OCI-LY1 (cell line): Measurements from ENCODE around the gene TTLL3.

Experiments used
- H2AFZ ChIP-seq: fragments of 200-600 bp; sonication (generic), shearing (Covaris generic); 2 replicates; pipeline ENCODE4 v1.6.0; 2014; ENCODE audit warnings: antibody characterized with exemption, mild to moderate bottlenecking, low read length
- H3F3A ChIP-seq: fragments of 200-600 bp; sonication (generic), shearing (Covaris generic); 2 replicates; pipeline ENCODE4 v1.6.0; 2014; ENCODE audit warnings: mild to moderate bottlenecking, antibody characterized with exemption, low read length, moderate library complexity; ENCODE audit not compliant: insufficient read depth
- H3K27ac ChIP-seq: fragments of 200-600 bp; sonication (generic); 2 replicates; pipeline ENCODE4 v1.5.1; 2014; ENCODE audit warnings: low read length, mixed run types, mild to moderate bottlenecking, low read depth; ENCODE audit not compliant: poor library complexity, severe bottlenecking
- H3K27me3 ChIP-seq: fragments of 200-600 bp; sonication (generic); 2 replicates; pipeline ENCODE4 v1.6.0; 2014; ENCODE audit warnings: antibody characterized with exemption, mild to moderate bottlenecking, low read length, moderate library complexity; ENCODE audit not compliant: insufficient read depth
- H3K36me3 ChIP-seq: fragments of 200-600 bp; sonication (generic); 2 replicates; pipeline ENCODE4 v1.6.1; 2014; ENCODE audit warnings: mild to moderate bottlenecking, antibody characterized with exemption, low read length, moderate library complexity, mixed read lengths; ENCODE audit not compliant: insufficient read depth
- H3K4me1 ChIP-seq: fragments of 200-600 bp; sonication (generic); 2 replicates; pipeline ENCODE4 v1.5.1; 2014; ENCODE audit warnings: mild to moderate bottlenecking, low read length, moderate library complexity; ENCODE audit not compliant: insufficient read depth, severe bottlenecking
- H3K4me2 ChIP-seq: fragments of 200-600 bp; sonication (generic), shearing (Covaris generic); 2 replicates; pipeline ENCODE4 v1.6.1; 2014; ENCODE audit warnings: low read length
- H3K4me3 ChIP-seq: fragments of 200-600 bp; sonication (generic); 2 replicates; pipeline ENCODE4 v1.5.1; 2014; ENCODE audit warnings: low read length, low read depth, mild to moderate bottlenecking, mixed read lengths; ENCODE audit not compliant: poor library complexity, severe bottlenecking
- H3K79me2 ChIP-seq: fragments of 200-600 bp; shearing (Covaris generic); 2 replicates; pipeline ENCODE4 v1.6.1; 2016; ENCODE audit warnings: mixed run types, low read length, mixed read lengths; ENCODE audit not compliant: insufficient read depth
- H3K9ac ChIP-seq: fragments of 200-600 bp; sonication (generic), shearing (Covaris generic); 2 replicates; pipeline ENCODE4 v1.6.1; 2014; ENCODE audit warnings: mild to moderate bottlenecking, low read length, mixed read lengths
- H3K9me2 ChIP-seq: fragments of 200-600 bp; sonication (generic), shearing (Covaris generic); 2 replicates; pipeline ENCODE4 v1.6.1; 2014; ENCODE audit warnings: low read depth, mild to moderate bottlenecking, low read length, mixed read lengths
- H3K9me3 ChIP-seq: fragments of 200-600 bp; shearing (Covaris generic); 2 replicates; pipeline ENCODE4 v1.6.1; 2014; ENCODE audit warnings: low read length, mixed read lengths
- H4K20me1 ChIP-seq: fragments of 200-600 bp; sonication (generic), shearing (Covaris generic); 2 replicates; pipeline ENCODE4 v1.6.0; 2016; ENCODE audit warnings: mild to moderate bottlenecking, low read length; ENCODE audit not compliant: insufficient read depth
- CTCF ChIP-seq: fragments of 200-600 bp; sonication (generic), shearing (Covaris generic); IDR thresholded peaks from 2 replicates; pipeline ENCODE4 v1.5.1; 2017; ENCODE audit warnings: mild to moderate bottlenecking, antibody characterized with exemption, low read length, moderate library complexity, mixed read lengths
- EZH2 ChIP-seq: fragments of 200-600 bp; sonication (generic), shearing (Covaris generic); IDR thresholded peaks from 2 replicates; pipeline ENCODE4 v1.8.0; 2017; ENCODE audit warnings: borderline replicate concordance, mixed run types, mild to moderate bottlenecking, antibody characterized with exemption, low read length, moderate library complexity, mixed read lengths

The TTLL3 gene

GRCh38 chr3:9866639-9867038 is 56.6 kb downstream of the TTLL3 start:
- no peaks in the 10 kb centered on the region for H3K36me3 ChIP-seq
- H3K27me3 ChIP-seq, result no peaks in the 10 kb centered on the region
- no peaks in the 10 kb centered on the region for H3F3A ChIP-seq
- no peaks in the 10 kb centered on the region for H3K4me1 ChIP-seq
- H3K4me2 ChIP-seq, result no peak overlapping the region
- H3K27ac ChIP-seq, result no peak overlapping the region
- H3K9me2 ChIP-seq, result no peaks in the 10 kb centered on the region
- H3K79me2 ChIP-seq, result no peaks in the 10 kb centered on the region
- H4K20me1 ChIP-seq, result no peaks in the 10 kb centered on the region
- H3K9me3 ChIP-seq, result no peaks in the 10 kb centered on the region
- TF ChIP-seq EZH2 (no peak), CTCF (no peak)
- H2AFZ ChIP-seq, result no peak overlapping the region
- no peak overlapping the region for H3K4me3 ChIP-seq
- H3K9ac ChIP-seq, result no peak overlapping the region

GRCh38 chr3:9867106-9867505 is 57.0 kb downstream of the TTLL3 start:
- Histone ChIP-seq H3K9ac (no peak overlapping the region), H3K79me2 (no peaks in the 10 kb centered on the region), H3K36me3 (no peaks in the 10 kb centered on the region), H3K27ac (no peak overlapping the region), H3K9me3 (no peaks in the 10 kb centered on the region), H2AFZ (no peak overlapping the region), H4K20me1 (no peaks in the 10 kb centered on the region), H3K4me2 (no peak overlapping the region), H3F3A (no peaks in the 10 kb centered on the region), H3K4me1 (no peaks in the 10 kb centered on the region), H3K9me2 (no peaks in the 10 kb centered on the region), H3K27me3 (no peaks in the 10 kb centered on the region), H3K4me3 (no peak overlapping the region)
- TF ChIP-seq CTCF (no peak), EZH2 (no peak)

- no peaks in the 10 kb centered on the region for H3K9me3 ChIP-seq
- no peaks in the 10 kb centered on the region for H3K79me2 ChIP-seq
- H4K20me1 ChIP-seq, result no peaks in the 10 kb centered on the region
- H3K9ac ChIP-seq, result no peak overlapping the region
- H3K9me2 ChIP-seq, result no peaks in the 10 kb centered on the region
- H3K4me3 ChIP-seq, result no peak overlapping the region
- H3F3A ChIP-seq, result no peaks in the 10 kb centered on the region
- H2AFZ ChIP-seq, result no peak overlapping the region
- no peak overlapping the region for H3K27ac ChIP-seq
- H3K36me3 ChIP-seq, result no peaks in the 10 kb centered on the region
- no peaks in the 10 kb centered on the region for H3K27me3 ChIP-seq
- no peak overlapping the region for H3K4me2 ChIP-seq
- no peaks in the 10 kb centered on the region for H3K4me1 ChIP-seq
- TF ChIP-seq EZH2 (no peak), CTCF (no peak)
Measured at GRCh38 chr3:9869955-9870354, 59.9 kb downstream of the TTLL3 start.
